OCI-LY1 (cell line): Measurements from ENCODE around the gene STARD13.

Experiments
- H2AFZ ChIP-seq: fragments of 200-600 bp; sonication (generic), shearing (Covaris generic); 2 replicates; pipeline ENCODE4 v1.6.0; 2014; ENCODE audit warnings: antibody characterized with exemption, mild to moderate bottlenecking, low read length
- H3F3A ChIP-seq: fragments of 200-600 bp; sonication (generic), shearing (Covaris generic); 2 replicates; pipeline ENCODE4 v1.6.0; 2014; ENCODE audit warnings: mild to moderate bottlenecking, antibody characterized with exemption, low read length, moderate library complexity; ENCODE audit not compliant: insufficient read depth
- H3K27ac ChIP-seq: fragments of 200-600 bp; sonication (generic); 2 replicates; pipeline ENCODE4 v1.5.1; 2014; ENCODE audit warnings: low read length, mixed run types, mild to moderate bottlenecking, low read depth; ENCODE audit not compliant: poor library complexity, severe bottlenecking
- H3K27me3 ChIP-seq: fragments of 200-600 bp; sonication (generic); 2 replicates; pipeline ENCODE4 v1.6.0; 2014; ENCODE audit warnings: antibody characterized with exemption, mild to moderate bottlenecking, low read length, moderate library complexity; ENCODE audit not compliant: insufficient read depth
- H3K36me3 ChIP-seq: fragments of 200-600 bp; sonication (generic); 2 replicates; pipeline ENCODE4 v1.6.1; 2014; ENCODE audit warnings: mild to moderate bottlenecking, antibody characterized with exemption, low read length, moderate library complexity, mixed read lengths; ENCODE audit not compliant: insufficient read depth
- H3K4me1 ChIP-seq: fragments of 200-600 bp; sonication (generic); 2 replicates; pipeline ENCODE4 v1.5.1; 2014; ENCODE audit warnings: mild to moderate bottlenecking, low read length, moderate library complexity; ENCODE audit not compliant: insufficient read depth, severe bottlenecking
- H3K4me2 ChIP-seq: fragments of 200-600 bp; sonication (generic), shearing (Covaris generic); 2 replicates; pipeline ENCODE4 v1.6.1; 2014; ENCODE audit warnings: low read length
- H3K4me3 ChIP-seq: fragments of 200-600 bp; sonication (generic); 2 replicates; pipeline ENCODE4 v1.5.1; 2014; ENCODE audit warnings: low read length, low read depth, mild to moderate bottlenecking, mixed read lengths; ENCODE audit not compliant: poor library complexity, severe bottlenecking
- H3K79me2 ChIP-seq: fragments of 200-600 bp; shearing (Covaris generic); 2 replicates; pipeline ENCODE4 v1.6.1; 2016; ENCODE audit warnings: mixed run types, low read length, mixed read lengths; ENCODE audit not compliant: insufficient read depth
- H3K9ac ChIP-seq: fragments of 200-600 bp; sonication (generic), shearing (Covaris generic); 2 replicates; pipeline ENCODE4 v1.6.1; 2014; ENCODE audit warnings: mild to moderate bottlenecking, low read length, mixed read lengths
- H3K9me2 ChIP-seq: fragments of 200-600 bp; sonication (generic), shearing (Covaris generic); 2 replicates; pipeline ENCODE4 v1.6.1; 2014; ENCODE audit warnings: low read depth, mild to moderate bottlenecking, low read length, mixed read lengths
- H3K9me3 ChIP-seq: fragments of 200-600 bp; shearing (Covaris generic); 2 replicates; pipeline ENCODE4 v1.6.1; 2014; ENCODE audit warnings: low read length, mixed read lengths
- H4K20me1 ChIP-seq: fragments of 200-600 bp; sonication (generic), shearing (Covaris generic); 2 replicates; pipeline ENCODE4 v1.6.0; 2016; ENCODE audit warnings: mild to moderate bottlenecking, low read length; ENCODE audit not compliant: insufficient read depth
- CTCF ChIP-seq: fragments of 200-600 bp; sonication (generic), shearing (Covaris generic); IDR thresholded peaks from 2 replicates; pipeline ENCODE4 v1.5.1; 2017; ENCODE audit warnings: mild to moderate bottlenecking, antibody characterized with exemption, low read length, moderate library complexity, mixed read lengths
- EZH2 ChIP-seq: fragments of 200-600 bp; sonication (generic), shearing (Covaris generic); IDR thresholded peaks from 2 replicates; pipeline ENCODE4 v1.8.0; 2017; ENCODE audit warnings: borderline replicate concordance, mixed run types, mild to moderate bottlenecking, antibody characterized with exemption, low read length, moderate library complexity, mixed read lengths

Gene STARD13

GRCh38 chr13:33228648-33229445 lies 56.7 kb downstream of the STARD13 start:
- no peak overlapping the region for H3K4me2 ChIP-seq
- H3K9ac ChIP-seq: no peak overlapping the region
- no peak overlapping the region for H3K4me3 ChIP-seq

GRCh38 chr13:33227927-33228647 lies 57.5 kb downstream of the STARD13 start:
- no peaks in the 10 kb centered on the region for H3K9me3 ChIP-seq
- no peaks in the 10 kb centered on the region for H3K36me3 ChIP-seq
- H3K4me3 ChIP-seq: no peak overlapping the region
- no peaks in the 10 kb centered on the region for H3K79me2 ChIP-seq
- H3K4me2 ChIP-seq: no peak overlapping the region
- no peaks in the 10 kb centered on the region for H4K20me1 ChIP-seq
- H3K4me1 ChIP-seq: peaks cover 4% of the 10 kb centered on the region
- H3F3A ChIP-seq: no peaks in the 10 kb centered on the region
- H3K9me2 ChIP-seq: no peaks in the 10 kb centered on the region
- no peak overlapping the region for H3K9ac ChIP-seq
- no peaks in the 10 kb centered on the region for H3K27me3 ChIP-seq
- no peak overlapping the region for H3K27ac ChIP-seq
- TF ChIP-seq EZH2: no peak
- no peak overlapping the region for H2AFZ ChIP-seq

More at GRCh38 chr13:33228648-33229445, 56.7 kb downstream of the STARD13 start:
- Histone ChIP-seq H3K36me3 (no peaks in the 10 kb centered on the region), H3K27me3 (no peaks in the 10 kb centered on the region), H3F3A (no peaks in the 10 kb centered on the region), H3K27ac (no peak overlapping the region), H4K20me1 (no peaks in the 10 kb centered on the region), H3K9me3 (no peaks in the 10 kb centered on the region), H3K79me2 (no peaks in the 10 kb centered on the region), H3K4me1 (peaks cover 4% of the 10 kb centered on the region), H2AFZ (no peak overlapping the region), H3K9me2 (no peaks in the 10 kb centered on the region)
- peak; percentile 56 for TF ChIP-seq CTCF
- TF ChIP-seq EZH2: no peak

- Histone ChIP-seq H3K27me3 (no peaks in the 10 kb centered on the region), H3F3A (no peaks in the 10 kb centered on the region), H3K9me3 (no peaks in the 10 kb centered on the region), H3K4me3 (no peak overlapping the region), H3K36me3 (no peaks in the 10 kb centered on the region), H3K27ac (no peak overlapping the region), H4K20me1 (no peaks in the 10 kb centered on the region), H3K4me2 (no peak overlapping the region), H3K4me1 (peaks cover 4% of the 10 kb centered on the region), H3K79me2 (no peaks in the 10 kb centered on the region), H3K9me2 (no peaks in the 10 kb centered on the region), H2AFZ (no peak overlapping the region), H3K9ac (no peak overlapping the region)
- TF ChIP-seq EZH2 (no peak), CTCF (no peak)
These were observed 60.9 kb downstream of the STARD13 start for GRCh38 chr13:33224686-33225085.
